HK-2 (cell line): ENCODE measurements around the gene KASH5.
"Not testable (repeated sequence)": the region's sequence is repeated elsewhere in the genome, so short reads cannot be mapped to it uniquely, and the experiment has no call there.

Source experiments
- DNase-seq: peaks from one replicate; pipeline ENCODE4 v3.0.0-alpha.2; 2018; ENCODE audit not compliant: unreplicated experiment

The KASH5 gene

DNA sequence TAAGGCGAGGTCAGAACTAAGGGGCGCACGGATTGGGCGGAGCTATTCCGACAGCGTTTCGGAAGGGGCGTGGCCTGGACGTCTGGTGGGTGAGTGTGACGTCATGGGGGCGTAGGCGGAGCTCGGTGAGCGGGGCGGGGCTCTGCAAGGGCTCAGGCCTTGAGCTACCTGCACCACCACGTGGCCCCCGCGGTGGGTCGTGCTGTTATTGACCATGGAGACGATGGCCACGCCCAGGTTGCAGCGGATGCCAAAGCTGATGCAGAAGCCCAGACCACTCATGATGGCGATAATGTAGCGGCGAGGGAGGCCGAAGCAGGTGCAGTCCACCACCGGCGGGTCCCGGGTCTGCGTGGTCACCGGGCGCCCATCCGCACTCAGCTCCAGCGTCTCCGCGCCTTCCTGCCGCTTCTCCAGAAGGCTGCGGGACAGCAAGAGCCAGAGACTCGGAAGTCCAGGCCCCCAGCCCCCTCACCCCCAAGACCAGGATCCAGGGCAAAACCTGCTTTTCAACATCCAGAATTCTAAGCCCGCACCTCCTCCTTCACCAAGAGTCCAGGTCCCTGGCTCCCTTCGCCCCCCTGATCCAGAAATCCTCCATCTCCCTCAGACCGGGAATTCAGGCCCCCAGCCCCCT lies 48.5 kb downstream of the KASH5 start:
- DNase-seq, result no peak

DNA sequence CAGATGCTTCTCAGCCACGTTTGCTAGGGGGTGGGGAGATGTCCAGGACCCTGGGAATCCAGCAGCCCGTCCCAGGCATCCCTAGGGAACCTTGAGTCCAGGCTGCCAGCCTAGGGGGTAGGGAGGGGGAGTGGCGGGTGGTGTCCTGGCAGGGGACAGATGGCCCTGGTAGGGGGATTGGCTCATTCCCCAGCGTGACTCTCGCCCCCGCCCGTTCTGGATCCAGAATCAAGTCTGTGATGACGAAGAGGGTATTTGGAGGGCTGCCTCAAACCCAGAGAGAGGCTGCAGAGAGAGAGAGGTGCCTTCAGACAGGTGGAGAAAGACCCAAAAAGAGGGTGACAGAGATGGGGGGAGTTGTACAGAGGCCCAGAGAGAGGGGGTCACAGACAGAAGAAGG lies 49.2 kb downstream of the KASH5 start:
- no peak for DNase-seq

DNA sequence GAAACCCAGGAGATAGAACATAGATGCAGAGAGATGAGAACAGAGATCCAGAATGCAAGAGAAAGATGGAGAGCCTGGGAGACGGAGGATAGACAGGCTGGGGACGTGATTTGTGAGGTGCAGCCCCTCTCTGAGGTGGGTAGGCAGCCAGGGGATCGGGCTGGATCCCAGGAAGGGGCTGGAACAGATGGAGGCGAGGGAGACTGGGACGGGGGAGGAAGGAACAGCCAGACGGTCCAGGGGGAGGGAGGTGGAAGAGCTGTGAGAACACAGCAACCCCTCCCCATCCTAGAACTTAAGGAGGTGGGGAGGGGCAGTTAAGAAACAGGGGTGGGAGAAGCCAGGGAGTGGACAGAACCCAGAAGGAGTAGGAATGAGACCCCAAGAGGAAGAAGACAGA lies 50.2 kb downstream of the KASH5 start:
- no peak for DNase-seq

DNA sequence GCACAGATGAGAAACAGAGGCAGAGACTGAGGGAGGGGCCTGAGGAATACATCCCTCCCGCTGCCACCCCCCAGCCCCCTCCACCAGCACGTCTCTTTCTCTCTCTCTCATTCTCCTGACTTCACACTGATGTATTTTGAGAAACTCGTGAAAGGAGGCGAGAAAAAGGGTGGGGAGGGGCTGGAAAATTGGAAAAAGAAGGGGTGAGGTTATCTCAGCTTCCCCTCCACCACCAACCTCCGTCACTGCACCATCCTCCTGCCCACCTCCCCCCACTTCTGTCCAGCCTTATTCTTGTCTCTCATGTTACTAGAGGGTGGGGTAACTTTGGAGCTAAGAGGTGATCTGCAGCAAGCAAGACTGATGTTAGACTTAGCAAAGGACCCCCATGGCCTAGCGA lies 51.8 kb downstream of the KASH5 start:
- DNase-seq, result no peak

DNA sequence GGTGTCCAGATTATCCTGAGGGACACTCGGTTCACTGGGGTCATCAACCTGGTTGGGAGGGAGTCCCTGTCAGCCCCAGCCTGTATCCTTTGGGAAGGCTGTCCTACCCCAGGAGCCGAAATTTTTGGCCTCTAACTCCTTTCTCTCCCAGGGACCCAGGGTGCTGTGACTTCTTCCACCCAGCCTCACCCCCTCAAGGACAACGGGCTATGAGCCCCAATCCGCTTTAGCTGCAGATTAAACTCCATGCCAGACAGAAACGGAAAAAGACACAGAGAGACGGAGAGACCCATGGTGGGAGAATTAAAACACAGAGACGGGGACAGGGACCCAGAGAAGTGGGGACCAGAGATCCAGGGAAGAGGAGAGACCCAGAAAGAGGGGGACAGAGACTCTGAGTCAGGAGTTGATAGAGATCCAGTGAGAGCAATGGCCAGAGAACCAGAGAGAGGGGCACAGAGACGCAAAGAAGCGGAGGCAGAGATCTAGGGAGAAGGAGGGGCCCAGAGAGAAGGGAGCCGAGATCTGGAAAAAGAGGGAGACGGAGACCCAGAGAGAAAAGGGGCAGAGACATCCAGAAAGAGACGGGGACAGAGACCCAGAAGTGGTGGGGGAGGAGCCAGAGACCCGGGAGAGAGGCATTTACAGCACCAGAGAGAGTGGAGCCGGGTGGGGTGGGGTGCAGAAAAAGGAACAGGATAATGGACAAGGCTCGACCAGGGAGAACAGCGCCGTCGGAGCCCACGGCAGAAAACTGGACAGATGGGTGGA lies 52.6 kb downstream of the KASH5 start:
- no peak for DNase-seq

DNA sequence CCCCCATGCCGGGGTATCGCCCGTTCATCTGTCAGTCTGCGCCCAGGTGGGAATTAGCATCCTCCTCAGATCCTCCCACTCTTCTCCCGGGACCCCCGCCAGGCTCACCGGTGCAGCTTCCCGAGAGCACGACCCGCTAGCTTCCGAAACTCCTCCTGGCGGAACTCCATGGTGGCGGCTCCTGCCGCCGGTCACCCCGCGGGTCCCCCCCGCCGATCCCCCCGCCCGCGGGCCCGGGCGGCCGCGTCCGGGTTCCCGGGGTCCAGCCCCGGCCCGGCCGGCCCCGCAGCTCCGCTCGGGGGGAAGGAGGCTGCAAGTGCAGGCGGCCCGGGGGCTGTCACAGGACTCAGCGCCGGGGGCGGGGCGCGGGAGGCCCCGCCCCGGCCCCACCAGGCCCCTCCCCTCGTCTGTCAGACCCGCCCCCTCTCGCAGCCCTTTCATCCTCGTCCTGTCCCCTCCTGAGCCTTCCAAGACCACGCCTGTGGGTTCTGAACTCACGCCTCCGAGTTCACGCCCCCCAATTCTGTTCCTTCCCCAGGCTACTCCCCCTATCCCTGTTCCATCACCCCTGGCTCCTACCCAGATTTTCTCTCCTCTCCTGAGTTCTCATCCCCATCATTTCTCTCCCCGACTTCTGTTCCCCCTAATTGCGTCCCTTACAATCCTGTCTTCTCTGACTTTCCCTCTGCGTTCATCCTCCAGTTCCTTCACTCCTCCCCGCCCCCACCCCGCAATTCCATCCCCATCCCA lies 53.3 kb downstream of the KASH5 start, which contains the start of gene SLC17A7:
TSS of gene SLC17A7 (minus strand) at position 318 of the 750 bp plus-strand sequence. CDS start at position 170, 148 bp downstream.
- no peak for DNase-seq

DNA sequence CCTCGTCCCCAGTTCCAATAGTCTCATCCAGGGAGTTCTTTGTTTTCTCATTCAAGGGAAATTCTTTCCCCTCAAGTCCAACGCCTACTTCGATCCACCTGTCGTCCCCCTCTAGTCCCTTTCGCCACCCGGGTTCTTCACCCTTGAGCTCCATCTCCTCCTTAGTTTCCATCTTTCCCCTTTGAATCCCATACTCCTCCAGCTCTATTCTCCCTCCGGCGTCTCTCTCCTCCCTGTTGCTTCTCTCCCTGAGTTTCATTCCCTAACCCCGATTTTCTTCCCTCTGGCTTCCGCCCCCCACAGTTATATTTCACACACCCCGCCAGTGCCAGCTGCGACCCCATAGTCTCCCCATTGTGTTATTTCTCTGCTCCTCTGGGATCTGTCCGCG lies 53.9 kb downstream of the KASH5 start:
- DNase-seq, result no peak

DNA sequence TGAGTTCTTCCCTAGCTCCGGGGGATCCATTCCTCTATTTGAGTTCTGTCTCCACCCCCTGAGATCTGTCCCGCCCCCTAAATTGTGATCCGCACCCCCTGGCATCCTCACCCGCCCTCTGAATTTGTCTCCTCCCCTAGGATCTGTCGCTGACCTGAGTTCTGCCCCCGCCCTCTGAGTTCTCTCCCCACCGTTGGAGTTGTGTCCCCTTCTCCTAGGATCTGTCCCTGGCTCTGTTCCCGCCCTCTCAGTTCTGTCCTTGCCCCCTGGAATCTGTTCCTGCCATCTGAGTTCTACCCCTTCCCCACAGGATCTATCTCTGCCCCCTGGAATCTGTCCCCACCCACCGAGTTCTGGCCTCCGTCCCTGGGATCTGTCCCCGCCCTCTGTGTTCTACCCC lies 54.3 kb downstream of the KASH5 start:
- DNase-seq, result no peak

DNA sequence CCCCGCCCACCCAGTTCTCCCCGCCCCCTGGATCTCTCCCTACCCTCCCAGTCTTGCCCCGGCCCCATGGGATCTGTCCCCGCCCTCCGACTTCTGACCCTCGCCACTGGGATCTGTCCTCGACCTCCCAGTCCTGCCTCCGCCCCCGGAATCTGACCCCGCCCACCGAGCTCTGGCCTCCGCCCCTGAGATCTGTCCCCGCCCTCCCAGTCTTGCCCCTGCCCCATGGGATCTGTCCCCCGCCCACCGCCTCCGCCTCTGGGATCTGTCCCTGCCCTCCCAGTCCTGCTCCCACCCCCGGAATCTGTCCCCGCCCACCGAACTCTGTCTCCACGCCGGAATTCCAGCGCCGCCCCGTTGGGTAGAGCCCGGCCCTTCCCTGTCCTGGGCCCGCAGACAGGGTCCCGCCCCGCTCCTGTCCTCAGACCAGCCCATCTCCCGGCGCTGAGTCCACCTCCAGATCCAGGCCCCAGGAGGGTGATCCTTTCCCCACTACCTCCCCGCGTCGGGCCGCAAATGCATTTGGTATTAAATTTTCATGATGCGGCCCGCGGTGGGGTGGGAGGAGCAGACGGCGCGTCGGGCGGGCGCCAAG lies 54.8 kb downstream of the KASH5 start:
- DNase-seq, result peak; percentile 94

DNA sequence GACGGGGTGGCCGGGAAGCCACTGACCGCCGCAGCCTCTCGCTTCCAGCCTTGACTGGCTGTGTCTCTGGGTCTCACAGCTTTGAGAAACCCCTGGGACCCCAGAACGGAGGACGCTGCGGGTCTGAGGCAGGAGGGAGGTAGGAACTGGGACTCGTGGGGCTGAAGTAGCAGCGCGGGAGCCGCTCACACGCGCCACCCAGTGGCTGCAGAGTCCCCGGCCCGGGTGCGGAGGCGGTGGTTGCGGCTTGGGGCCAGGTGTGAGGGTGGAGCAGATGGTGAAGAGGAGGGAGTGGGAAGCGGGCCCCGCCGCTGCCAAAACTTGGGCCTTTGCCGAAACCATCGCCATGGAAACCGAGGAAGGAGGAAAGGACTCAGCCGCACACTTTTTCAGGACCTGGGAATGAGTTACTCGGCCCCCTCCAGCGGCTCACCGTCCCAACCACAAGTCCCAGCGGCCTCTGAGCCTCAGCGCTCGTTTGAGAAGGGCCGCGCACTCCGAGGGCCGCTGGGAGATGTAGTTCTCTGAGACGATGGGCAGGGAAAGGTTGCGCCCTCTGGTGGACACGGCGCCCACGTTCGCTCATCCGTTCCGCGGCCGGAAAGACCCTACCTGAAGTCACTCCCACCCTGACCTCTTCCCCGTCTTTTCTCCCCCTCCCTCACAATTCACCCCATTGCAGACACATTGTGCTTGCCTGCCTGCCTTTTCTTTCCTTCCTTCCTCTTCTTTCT lies 55.5 kb downstream of the KASH5 start:
- peak; percentile 93 for DNase-seq

DNA sequence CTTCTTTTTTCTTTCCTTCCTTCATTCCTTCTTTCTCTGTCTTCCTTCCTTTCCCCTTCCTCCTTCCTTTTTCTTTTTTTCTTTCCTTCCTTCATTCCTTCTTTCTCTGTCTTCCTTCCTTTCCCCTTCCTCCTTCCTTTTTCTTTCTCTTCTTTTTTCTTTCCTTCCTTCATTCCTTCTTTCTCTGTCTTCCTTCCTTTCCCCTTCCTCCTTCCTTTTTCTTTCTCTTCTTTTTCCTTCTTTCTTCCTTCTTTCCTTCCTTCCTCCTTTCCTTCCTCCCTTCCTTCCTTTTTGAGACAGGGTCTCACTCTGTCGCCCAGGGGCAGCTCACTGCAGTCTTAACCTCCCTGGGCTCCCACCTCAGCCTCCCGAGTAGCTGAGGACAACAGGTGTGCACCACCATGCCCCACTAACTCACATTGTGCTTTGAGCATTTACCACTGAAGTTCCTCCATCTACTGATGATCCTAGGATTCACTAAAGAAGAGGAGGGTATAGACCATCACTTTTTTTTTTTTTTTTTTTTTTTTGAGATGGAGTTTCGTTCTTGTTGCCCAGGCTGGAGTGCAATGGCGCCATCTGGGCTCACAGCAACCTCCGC lies 56.2 kb downstream of the KASH5 start:
- DNase-seq, result not testable (repeated sequence)

DNA sequence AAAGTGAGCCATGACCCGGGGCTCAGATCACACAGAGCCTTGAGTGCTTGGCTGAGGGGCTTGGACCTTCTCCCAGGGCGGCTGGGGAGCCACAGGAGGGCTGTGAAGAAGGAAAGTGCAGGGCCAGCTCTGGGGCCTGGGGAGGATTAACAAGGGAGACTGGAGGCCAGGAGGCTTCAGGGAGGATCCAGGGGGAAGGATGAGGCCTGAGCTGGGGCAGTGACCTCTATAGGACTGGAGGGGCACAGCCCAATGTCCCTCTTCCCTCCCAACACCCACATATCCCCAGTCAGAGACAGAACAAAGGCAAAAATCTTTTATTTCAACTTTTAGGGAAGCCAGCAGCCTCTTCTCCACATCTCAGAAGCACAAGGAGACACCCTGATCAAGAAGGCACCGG lies 57.9 kb downstream of the KASH5 start:
- DNase-seq, result no peak

DNA sequence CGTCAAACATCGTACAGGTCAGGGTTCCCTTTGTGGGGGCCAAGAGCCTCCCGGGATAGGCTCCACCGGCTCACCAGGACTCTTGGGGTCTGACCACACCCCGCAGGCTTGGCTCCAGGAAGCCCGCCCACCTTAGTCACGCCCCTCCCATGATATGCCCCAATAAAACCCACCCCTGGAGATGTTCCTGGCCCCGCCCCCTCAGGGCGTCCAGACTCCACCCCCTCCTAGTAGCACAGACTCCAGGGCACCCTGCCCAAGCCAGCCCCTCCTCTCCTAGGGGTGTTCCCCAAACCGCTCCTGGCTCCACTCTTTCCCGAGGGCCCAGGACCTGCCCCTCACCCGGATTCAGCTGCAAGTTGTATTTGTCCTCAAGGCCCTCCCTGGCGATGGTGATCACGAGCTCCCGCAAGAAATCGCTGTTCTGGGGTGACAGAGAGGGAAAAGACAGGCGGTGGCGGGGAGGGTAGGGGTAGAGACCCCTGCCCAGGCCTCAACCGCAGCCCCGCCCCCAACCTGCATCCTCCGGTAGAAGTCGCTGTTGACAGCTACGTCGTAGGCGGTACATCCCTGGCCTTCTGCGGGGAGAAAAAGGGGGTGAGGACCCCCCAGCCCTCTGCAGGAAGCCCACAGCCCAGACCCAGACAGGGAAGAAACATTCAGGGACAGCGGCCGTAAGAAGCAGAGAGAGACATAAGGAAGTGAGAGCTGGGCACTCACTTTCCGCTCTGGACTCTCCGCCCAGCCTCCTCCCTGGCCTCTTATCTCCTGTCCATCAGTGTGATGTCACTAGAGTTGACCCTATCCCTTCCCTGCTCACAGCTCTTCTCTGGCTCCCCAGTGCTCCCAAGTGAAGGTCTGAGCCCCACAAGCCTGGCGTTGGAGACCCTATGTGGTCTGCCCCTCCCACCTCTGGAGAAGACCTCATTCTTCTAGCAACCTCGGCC lies 59.7 kb downstream of the KASH5 start:
- DNase-seq, result no peak

DNA sequence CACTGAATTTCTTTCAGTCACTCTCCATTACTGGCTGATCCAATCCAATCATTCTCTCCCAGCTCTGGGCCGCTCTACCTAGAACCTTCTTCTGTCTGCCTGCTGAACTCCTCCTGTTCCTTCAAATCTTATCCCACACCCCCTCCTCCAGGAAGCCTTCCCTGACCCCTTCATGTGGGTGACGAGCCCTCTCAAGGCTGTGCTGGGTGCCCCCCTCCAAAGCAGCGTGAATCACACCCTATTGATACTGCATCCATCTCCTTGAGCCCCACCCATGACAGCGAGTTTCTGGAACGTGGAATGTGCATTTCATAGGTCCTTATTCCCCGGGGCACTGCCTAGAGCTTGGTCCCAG lies 60.4 kb downstream of the KASH5 start:
- DNase-seq, result no peak

DNA sequence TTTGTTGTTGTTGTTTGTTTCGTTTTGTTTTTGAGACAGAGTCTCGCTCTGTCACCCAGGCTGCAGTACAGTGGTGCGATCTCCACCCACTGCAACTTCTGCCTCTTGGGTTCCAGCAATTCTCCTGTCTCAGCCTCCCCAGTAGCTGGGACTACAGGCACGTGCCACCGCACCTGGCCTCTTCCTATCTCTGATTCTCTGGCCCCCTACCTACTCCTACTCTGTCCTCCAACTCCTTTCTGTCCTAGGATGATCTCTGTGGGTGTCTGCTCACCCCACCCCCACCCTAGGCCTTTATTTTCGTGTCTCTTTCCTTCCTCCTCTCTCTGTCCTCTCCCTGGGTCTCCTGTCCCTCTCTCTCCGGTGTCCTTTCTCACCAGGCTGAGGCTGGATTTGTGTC lies 62.4 kb downstream of the KASH5 start:
- no peak for DNase-seq

DNA sequence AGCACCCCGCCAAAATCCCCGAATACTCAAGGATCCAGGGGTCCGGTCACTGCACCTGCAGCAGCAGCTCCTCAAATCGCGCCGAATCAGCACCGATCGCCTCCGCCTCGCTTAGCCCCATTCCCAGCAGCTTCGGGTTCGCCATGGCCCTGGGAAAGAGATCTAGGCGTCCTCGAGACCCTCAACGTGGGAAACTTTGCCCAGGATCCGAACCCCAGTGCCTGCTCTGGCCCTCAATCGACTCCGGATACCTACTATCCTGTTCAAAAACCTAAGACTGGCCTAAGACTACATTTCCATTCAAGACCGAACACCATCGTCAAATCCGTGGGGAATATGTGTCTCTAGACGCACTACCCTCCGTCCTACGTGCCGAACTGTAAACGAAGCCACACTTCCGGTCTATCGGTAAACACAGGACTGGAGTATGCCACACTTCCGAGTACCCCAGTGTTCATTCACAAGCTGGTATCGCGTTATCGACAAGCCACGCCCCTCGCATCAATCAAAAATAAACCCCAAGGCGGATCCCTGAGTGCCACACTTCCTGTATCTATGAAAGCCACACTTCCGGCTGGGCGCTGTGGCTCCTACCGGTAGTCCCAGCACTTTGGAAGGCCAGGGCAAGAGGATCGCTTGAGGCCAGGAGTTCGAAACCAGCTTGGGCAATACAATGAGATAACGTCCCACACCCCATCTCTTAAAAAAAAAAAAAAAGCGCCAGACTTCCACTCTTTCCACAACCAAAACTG lies 63.6 kb downstream of the KASH5 start, which contains the start of gene PIH1D1:
TSS of gene PIH1D1 (minus strand) at position 385 of the 752 bp plus-strand sequence. CDS start at position 145, 240 bp downstream.
- DNase-seq, result peak; percentile 96

DNA sequence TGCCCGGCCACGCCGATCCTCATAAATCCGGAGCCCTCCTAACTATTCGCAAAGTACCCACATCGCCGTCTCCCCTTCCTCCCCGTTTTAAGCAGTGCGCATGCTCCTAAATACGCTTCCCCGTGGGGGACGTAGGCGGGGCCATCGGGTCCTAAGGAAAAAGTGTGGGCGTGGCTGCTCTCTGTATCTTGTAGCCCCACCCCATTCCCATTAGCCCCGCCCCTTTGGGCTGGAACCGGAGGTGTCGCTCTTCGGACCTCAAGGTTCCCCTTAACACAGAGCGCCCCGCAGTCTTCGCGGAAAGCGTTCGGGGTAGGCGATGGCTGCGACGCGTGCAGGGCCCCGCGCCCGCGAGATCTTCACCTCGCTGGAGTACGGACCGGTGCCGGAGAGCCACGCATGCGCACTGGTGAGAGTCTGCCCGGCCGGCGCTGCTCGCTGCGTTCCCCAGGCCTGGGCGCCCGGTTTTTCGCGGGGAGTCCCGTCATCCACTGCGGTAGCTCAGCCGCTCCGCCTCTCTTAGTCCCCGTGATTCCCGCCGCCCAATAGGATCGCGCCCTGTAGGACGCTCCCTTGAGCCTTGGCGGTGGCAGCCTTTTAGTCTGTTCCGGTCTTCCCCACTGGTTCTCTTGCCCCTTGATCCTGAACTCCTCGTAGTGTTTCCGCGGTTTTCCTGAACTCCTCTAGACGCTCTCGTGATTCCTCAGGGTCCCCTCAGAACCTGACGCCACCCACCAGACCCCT lies 65.1 kb downstream of the KASH5 start, which contains the start of gene ALDH16A1:
TSS of gene ALDH16A1 (plus strand) at position 213 of the 744 bp plus-strand sequence. CDS start at position 320, 107 bp downstream.
- DNase-seq, result peak; percentile 98

DNA sequence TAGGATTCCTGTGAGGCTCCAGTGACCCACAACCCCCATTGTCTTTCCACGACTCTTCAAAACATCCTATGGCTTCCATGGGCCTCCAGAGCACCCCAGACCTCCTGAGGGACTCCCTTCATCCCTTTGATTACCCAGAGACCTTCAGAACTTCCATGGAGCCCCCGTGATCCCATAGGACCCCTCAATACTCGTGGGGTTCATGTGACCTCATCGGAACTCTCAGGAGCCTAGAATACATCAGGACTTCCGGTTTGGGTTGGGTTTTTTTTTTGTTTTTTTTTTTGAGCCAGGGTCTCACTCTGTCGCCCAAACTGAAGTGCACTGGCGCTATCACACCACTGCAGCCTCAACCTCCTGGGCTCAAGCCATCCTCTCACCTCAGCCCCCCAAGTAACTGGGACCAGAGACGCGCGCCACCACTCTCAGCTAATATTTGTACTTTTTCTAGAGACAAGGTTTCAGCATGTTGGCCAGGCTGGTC lies 65.8 kb downstream of the KASH5 start:
- no peak for DNase-seq
